PC-9 (cell line): ENCODE measurements around the gene LIAS. TPM values are rescaled to one million over a fixed set of nuclear protein-coding genes. Genes with fewer than 3 reads are reported as not detected.

Experiments
- BruUV-seq: library from RNA; stranded (reverse); fragments of 400-500 nt; replicated peaks from 2 replicates; lab custom pipeline; 2021; lab: Mats Ljungman, UMichigan
- CTCF ChIA-PET: fragments of 300-600 bp; sonication (Branson Sonifier 250); formaldehyde crosslinking; loops from one replicate; lab custom pipeline; 2022; ENCODE audit warnings: antibody characterized with exemption; lab: Charles Lee
- POLR2A ChIA-PET: fragments of 300-600 bp; sonication (Branson Sonifier 250); formaldehyde crosslinking; loops from one replicate; lab custom pipeline; 2022; ENCODE audit warnings: antibody characterized with exemption; ENCODE audit not compliant: unreplicated experiment; lab: Charles Lee
- DNase-seq, 2 experiments: peaks; one replicate each; pipeline versions ENCODE4 v3.0.0 to v3.0.0-alpha.2; 2015 to 2022; ENCODE audit warnings: mixed read lengths in 1 of 2
- H2AFZ ChIP-seq: fragments of 200-600 bp; sonication (generic); 2 replicates; pipeline ENCODE4 v1.8.1; 2017; ENCODE audit warnings: antibody characterized with exemption
- H3F3A ChIP-seq: fragments of 200-600 bp; sonication (generic); 2 replicates; pipeline ENCODE4 v1.8.1; 2017; ENCODE audit warnings: antibody characterized with exemption, mild to moderate bottlenecking, low read depth; ENCODE audit not compliant: insufficient read depth
- H3K27ac ChIP-seq: fragments of 200-600 bp; sonication (generic); 2 replicates; pipeline ENCODE4 v1.6.1; 2016; ENCODE audit warnings: mixed run types
- H3K27me3 ChIP-seq: fragments of 200-600 bp; sonication (generic); 2 replicates; pipeline ENCODE4 v1.6.1; 2016; ENCODE audit warnings: low read depth, mixed run types; ENCODE audit not compliant: insufficient read depth
- H3K36me3 ChIP-seq: fragments of 200-600 bp; sonication (generic); 2 replicates; pipeline ENCODE4 v1.6.1; 2016; ENCODE audit warnings: low read depth, mixed run types
- H3K4me1 ChIP-seq: fragments of 200-600 bp; sonication (generic); replicated peaks from 2 replicates; pipeline ENCODE4 v1.6.1; 2016; ENCODE audit warnings: mixed run types; ENCODE audit not compliant: insufficient read depth
- H3K4me2 ChIP-seq: fragments of 200-600 bp; sonication (generic); 2 replicates; pipeline ENCODE4 v1.6.1; 2017; ENCODE audit warnings: mixed run types
- H3K4me3 ChIP-seq: fragments of 200-600 bp; sonication (generic); 2 replicates; pipeline ENCODE4 v1.6.1; 2016; ENCODE audit warnings: mixed run types
- H3K79me2 ChIP-seq: fragments of 200-600 bp; sonication (generic); 2 replicates; pipeline ENCODE4 v1.6.1; 2017; ENCODE audit warnings: low read depth, mixed run types
- H3K9me2 ChIP-seq: fragments of 200-600 bp; sonication (generic); 2 replicates; pipeline ENCODE4 v1.8.1; 2017; ENCODE audit warnings: mild to moderate bottlenecking; ENCODE audit not compliant: insufficient read depth
- H3K9me3 ChIP-seq: fragments of 200-600 bp; sonication (generic); 2 replicates; pipeline ENCODE4 v1.8.1; 2016; ENCODE audit warnings: low read depth; ENCODE audit not compliant: insufficient read depth
- H4K20me1 ChIP-seq: fragments of 200-600 bp; sonication (generic); 2 replicates; pipeline ENCODE4 v1.8.1; 2017; ENCODE audit not compliant: insufficient read depth
- CTCF ChIP-seq: fragments of 200-600 bp; sonication (generic); conservative IDR thresholded peaks from 2 replicates; pipeline ENCODE4 v1.6.1; 2017; ENCODE audit warnings: mixed run types, antibody characterized with exemption, mild to moderate bottlenecking, moderate library complexity
- EZH2 ChIP-seq: fragments of 200-600 bp; sonication (generic); IDR thresholded peaks from 2 replicates; pipeline ENCODE4 v1.8.0; 2017; ENCODE audit warnings: antibody characterized with exemption, low read depth
- intact Hi-C: fragments of 100-400 bp; cut with micrococcal nuclease; formaldehyde crosslinking; loops from one replicate; pipeline ENCODE4 v1.10.0; 2022; ENCODE audit not compliant: unreplicated experiment
- total RNA-seq: library from RNA; stranded (reverse); gene quantifications from 2 replicates; pipeline ENCODE4 v1.2.3, GENCODE V29; 2021

Gene LIAS
- total RNA-seq, 1 experiment from 2014 or later, result 16.4 TPM

- Histone ChIP-seq H3K4me3 (no peak overlapping the region), H3K4me1 (no peaks in the 10 kb centered on the region), H3K9me2 (no peaks in the 10 kb centered on the region), H3K79me2 (no peaks in the 10 kb centered on the region), H3K36me3 (no peaks in the 10 kb centered on the region), H3F3A (no peaks in the 10 kb centered on the region), H3K27ac (no peak overlapping the region), H3K27me3 (no peaks in the 10 kb centered on the region), H3K9me3 (no peaks in the 10 kb centered on the region), H4K20me1 (no peaks in the 10 kb centered on the region), H3K4me2 (no peak overlapping the region), H2AFZ (no peak overlapping the region)
- BruUV-seq, result no TSS peak
- intact Hi-C loops, result no loop called here
- CTCF ChIA-PET, result interaction anchor here (0.7 kb wide), 2 partner anchors 41 to 279 kb away, joined by 6 read pairs; no protein-coding TSS in a partner anchor
- TF ChIP-seq CTCF (no peak), EZH2 (no peak)
- POLR2A ChIA-PET, result no interaction called here
- DNase-seq, result no peak
These were observed 31.2 kb upstream of the LIAS start for GRCh38 chr4:39427520-39428114.

- intact Hi-C loops, result no loop called here
- no peak overlapping the region for H2AFZ ChIP-seq
- BruUV-seq, result no TSS peak
- H3K36me3 ChIP-seq, result no peaks in the 10 kb centered on the region
- no peaks in the 10 kb centered on the region for H3K27me3 ChIP-seq
- no peaks in the 10 kb centered on the region for H3K9me2 ChIP-seq
- H4K20me1 ChIP-seq, result no peaks in the 10 kb centered on the region
- H3K79me2 ChIP-seq, result no peaks in the 10 kb centered on the region
- TF ChIP-seq EZH2 (no peak), CTCF (no peak)
- no peak for DNase-seq
- H3K9me3 ChIP-seq, result no peaks in the 10 kb centered on the region
- H3K4me1 ChIP-seq, result no peaks in the 10 kb centered on the region
- no peak overlapping the region for H3K27ac ChIP-seq
- ChIA-PET POLR2A (no interaction called here), CTCF (no interaction called here)
- no peak overlapping the region for H3K4me3 ChIP-seq
- no peaks in the 10 kb centered on the region for H3F3A ChIP-seq
- H3K4me2 ChIP-seq, result no peak overlapping the region
These were observed 29.2 kb upstream of the LIAS start for GRCh38 chr4:39429476-39430334.

- TF ChIP-seq EZH2 (no peak), CTCF (no peak)
- Histone ChIP-seq H4K20me1 (no peaks in the 10 kb centered on the region), H3K9me2 (no peaks in the 10 kb centered on the region), H3K79me2 (no peaks in the 10 kb centered on the region), H3K4me3 (no peak overlapping the region), H2AFZ (no peak overlapping the region), H3K36me3 (no peaks in the 10 kb centered on the region), H3K27ac (no peak overlapping the region), H3K4me1 (no peaks in the 10 kb centered on the region), H3K9me3 (no peaks in the 10 kb centered on the region), H3K27me3 (no peaks in the 10 kb centered on the region), H3F3A (no peaks in the 10 kb centered on the region), H3K4me2 (no peak overlapping the region)
- no peak for DNase-seq
- ChIA-PET POLR2A (no interaction called here), CTCF (no interaction called here)
- no TSS peak for BruUV-seq
- intact Hi-C loops, result no loop called here
These were observed 24.9 kb upstream of the LIAS start for GRCh38 chr4:39433878-39434492.
